A549 (cell line): Measurements from ENCODE around the gene MYNN. TPM values are rescaled to one million over a fixed set of nuclear protein-coding genes. Genes with fewer than 3 reads are reported as not detected.

Experiments used
- ATAC-seq, 2 experiments: fragments of 200-7000 bp in 1 of 2; fragments of >200 bp in 1 of 2; cut with Nextera tagmentation in 1 of 2; cut with Tn5 transposase in 1 of 2; 3 replicates each; pipeline versions ENCODE4 v1.8.0 to v1.9.1; 2018 to 2020; ENCODE audit warnings: mild to moderate bottlenecking in 1 of 2, moderate library complexity in 1 of 2
- CTCF ChIA-PET: fragments of 300-600 bp; sonication (Branson Sonifier 250); formaldehyde crosslinking; extraction: SDS; loops from one replicate; lab custom pipeline; 2021; ENCODE audit warnings: antibody characterized with exemption, inconsistent platforms; lab: Yijun Ruan, JAX
- POLR2A ChIA-PET: fragments of 350-600 bp; formaldehyde crosslinking; extraction: SDS; loops from one replicate; lab custom pipeline; 2021; ENCODE audit warnings: antibody characterized with exemption, inconsistent platforms; lab: Yijun Ruan, JAX
- DNase-seq, 2 experiments: peaks; one replicate each; pipeline versions ENCODE4 v3.0.0 to v3.0.0-alpha.2; 2011 to 2016; ENCODE audit warnings: low read depth in 1 of 2, low spot score in 1 of 2
- FAIRE-seq: peaks from 2 replicates; lab custom pipeline; 2011; peaks lifted over from hg19 to GRCh38; lab: Jason Lieb, UNC
- H3K27ac ChIP-seq, 2 experiments: fragments of >200 bp; sonication (Bioruptor Twin); formaldehyde crosslinking; 3 replicates each; pipeline ENCODE4 v1.5.1; 2016 to 2017
- H3K4me1 ChIP-seq: fragments of >200 bp; sonication (Bioruptor Twin); formaldehyde crosslinking; 3 replicates; pipeline ENCODE4 v1.6.1; 2016
- H3K4me2 ChIP-seq: fragments of >200 bp; sonication (Bioruptor Twin); formaldehyde crosslinking; 3 replicates; pipeline ENCODE4 v1.6.1; 2016
- H3K4me3 ChIP-seq: fragments of >200 bp; sonication (Bioruptor Twin); formaldehyde crosslinking; 3 replicates; pipeline ENCODE4 v1.5.1; 2016
- H3K9me3 ChIP-seq: fragments of >200 bp; sonication (Bioruptor Twin); formaldehyde crosslinking; 3 replicates; pipeline ENCODE4 v1.6.1; 2016
- ATOH8 ChIP-seq: fragments of 250-450 bp; sonication (Bioruptor Pico); IDR thresholded peaks from 2 replicates; pipeline ENCODE4 v1.5.0; 2020; ENCODE audit warnings: low read depth, mild to moderate bottlenecking, moderate library complexity
- CBX2 ChIP-seq: fragments of 200-600 bp; sonication (generic); IDR thresholded peaks from 2 replicates; pipeline ENCODE4 v1.6.1; 2016; ENCODE audit warnings: low read depth, mild to moderate bottlenecking, borderline replicate concordance
- CEBPB ChIP-seq, 2 experiments: fragments of >200 bp in 1 of 2; sonication (Bioruptor Twin) in 1 of 2; formaldehyde crosslinking in 1 of 2; IDR thresholded peaks; 2 replicates each; pipeline ENCODE4 v1.6.1; 2012 to 2016
- CHD2 ChIP-seq: fragments of 150-350 bp; IDR thresholded peaks from 2 replicates; pipeline ENCODE4 v1.6.1; 2014; ENCODE audit warnings: low read length; ENCODE audit not compliant: partially characterized antibody
- CHD4 ChIP-seq: fragments of 200-600 bp; sonication (generic); IDR thresholded peaks from 2 replicates; pipeline ENCODE4 v1.6.1; 2016; ENCODE audit warnings: antibody characterized with exemption, mild to moderate bottlenecking, borderline replicate concordance
- E2F6 ChIP-seq: IDR thresholded peaks from 2 replicates; pipeline ENCODE4 v1.6.1; 2012; ENCODE audit warnings: low read depth, borderline replicate concordance
- FOSL2 ChIP-seq, 2 experiments: fragments of 450-650 bp in 1 of 2; fragments of >200 bp in 1 of 2; sonication (Bioruptor Twin) in 1 of 2; formaldehyde crosslinking; IDR thresholded peaks; 2 replicates each; pipeline versions ENCODE4 v1.5.0 to v1.6.1; 2016 to 2020; ENCODE audit warnings: mild to moderate bottlenecking in 1 of 2, moderate library complexity in 1 of 2
- GATA3 ChIP-seq: IDR thresholded peaks from 2 replicates; pipeline ENCODE4 v1.6.1; 2012; ENCODE audit warnings: borderline replicate concordance
- HES2 ChIP-seq: fragments of >200 bp; sonication (Bioruptor Twin); formaldehyde crosslinking; IDR thresholded peaks from 2 replicates; pipeline ENCODE4 v1.6.1; 2016
- HEYL ChIP-seq: fragments of 250-450 bp; sonication (Bioruptor Pico); IDR thresholded peaks from 2 replicates; pipeline ENCODE4 v1.8.0; 2021; ENCODE audit warnings: mild to moderate bottlenecking, moderate library complexity
- HOXB5 ChIP-seq: fragments of 250-450 bp; sonication (Bioruptor Pico); IDR thresholded peaks from 2 replicates; pipeline ENCODE4 v1.5.0; 2020; ENCODE audit warnings: mild to moderate bottlenecking, moderate library complexity
- KDM5A ChIP-seq: fragments of 200-600 bp; sonication (generic); IDR thresholded peaks from 2 replicates; pipeline ENCODE4 v1.6.1; 2016; ENCODE audit warnings: antibody characterized with exemption, mild to moderate bottlenecking
- MAFK ChIP-seq: fragments of 450-650 bp; IDR thresholded peaks from 2 replicates; pipeline ENCODE4 v1.6.1; 2014; ENCODE audit not compliant: partially characterized antibody
- MAZ ChIP-seq: fragments of 150-350 bp; IDR thresholded peaks from 2 replicates; pipeline ENCODE4 v1.6.1; 2014; ENCODE audit warnings: antibody characterized with exemption, low read depth, low read length, borderline replicate concordance
- NPAS2 ChIP-seq: fragments of 250-450 bp; sonication (Bioruptor Pico); IDR thresholded peaks from 2 replicates; pipeline ENCODE4 v1.8.0; 2022; ENCODE audit warnings: mild to moderate bottlenecking, moderate library complexity, borderline replicate concordance
- NR3C1 ChIP-seq: fragments of >200 bp; sonication (Bioruptor Twin); formaldehyde crosslinking; IDR thresholded peaks from 3 replicates; pipeline ENCODE4 v1.6.1; 2017
- PBX3 ChIP-seq: IDR thresholded peaks from 2 replicates; pipeline ENCODE4 v1.6.1; 2012
- PHF8 ChIP-seq: fragments of 200-600 bp; sonication (generic); IDR thresholded peaks from 2 replicates; pipeline ENCODE4 v1.6.1; 2016; ENCODE audit warnings: low read depth, mild to moderate bottlenecking, antibody characterized with exemption, moderate library complexity, borderline replicate concordance
- POLR2A ChIP-seq: IDR thresholded peaks from 2 replicates; pipeline ENCODE4 v1.6.1; 2012; ENCODE audit warnings: mild to moderate bottlenecking, low read length
- RFX5 ChIP-seq: fragments of 450-650 bp; IDR thresholded peaks from 2 replicates; pipeline ENCODE4 v1.7.1; 2014; ENCODE audit warnings: antibody characterized with exemption, mild to moderate bottlenecking, moderate library complexity
- RNF2 ChIP-seq: fragments of 200-600 bp; sonication (generic); IDR thresholded peaks from 2 replicates; pipeline ENCODE4 v1.6.1; 2016; ENCODE audit warnings: low read depth, mild to moderate bottlenecking, antibody characterized with exemption, moderate library complexity, borderline replicate concordance
- TFCP2L1 ChIP-seq: fragments of 250-450 bp; sonication (Bioruptor Pico); IDR thresholded peaks from 2 replicates; pipeline ENCODE4 v1.5.0; 2021; ENCODE audit warnings: mild to moderate bottlenecking
- ZNF302 ChIP-seq: fragments of 250-450 bp; sonication (Bioruptor Pico); IDR thresholded peaks from 2 replicates; pipeline ENCODE4 v1.9.0; 2021; ENCODE audit warnings: inconsistent platforms, mild to moderate bottlenecking, moderate library complexity
- WGBS: methylation state at CpG from one replicate; pipeline ENCODE4 v1.1.6; 2017; ENCODE audit errors: missing lambda C conversion rate; 5-methylcytosine and 5-hydroxymethylcytosine counted together
- polyA plus RNA-seq, 4 experiments: library from polyadenylated mRNA; depleted of rRNA in 3 of 4; stranded (reverse); fragments of >200 nt; fragmentation: RNase III in 1 of 4; extraction: RNeasy Plus Mini Kit Qiagen cat#74134 plus additional on column Dnase treatment in 1 of 4; gene quantifications; 2 replicates in 3 of 4; 3 replicates in 1 of 4; pipeline ENCODE4 v1.2.3, GENCODE V29; 2011 to 2017

The MYNN gene
- polyA plus RNA-seq, 2 of the 4 experiments (the other 2 are of a cell fraction), result 12.0 to 31.6 TPM

- ChIA-PET POLR2A (no interaction called here), CTCF (no interaction called here)
- no peak for TF ChIP-seq HOXB5 (CRISPR knock-in tag)
- ATAC-seq, result no peak
- 97% methylated on average over 1 of the region's 1 CpG for WGBS
- Histone ChIP-seq H3K4me2 (no peak overlapping the region), H3K9me3 (no peaks in the 10 kb centered on the region), H3K27ac (no peak overlapping the region), H3K4me3 (no peak overlapping the region), H3K4me1 (no peaks in the 10 kb centered on the region)
- DNase-seq, result no peak
- no peak for FAIRE-seq
Observed at GRCh38 chr3:169787791-169788190, 14.6 kb downstream of the MYNN start.

- no peak overlapping the region for H3K4me2 ChIP-seq
- TF ChIP-seq CHD2 (no peak), PHF8 (no peak), PBX3 (no peak), HES2 (no peak), CHD4 (no peak), KDM5A (no peak), CBX2 (no peak), RFX5 (no peak), CEBPB (IDR thresholded peaks at IDR 0.05) (no peak)
- H3K4me1 ChIP-seq, result no peaks in the 10 kb centered on the region
- H3K9me3 ChIP-seq, result no peaks in the 10 kb centered on the region
- CTCF ChIA-PET, result interaction anchor here (1.3 to 1.4 kb wide), 2 partner anchors 10 to 27 kb away, joined by 3 to 4 read pairs; no protein-coding TSS in a partner anchor
- no peak overlapping the region for H3K27ac ChIP-seq
- no peak for DNase-seq
- no peak for FAIRE-seq
- no peak for ATAC-seq
- no peak overlapping the region for H3K4me3 ChIP-seq
- POLR2A ChIA-PET, result interaction anchor here (0.5 kb wide), 1 partner anchor 19 kb away, joined by 4 read pairs; no protein-coding TSS in a partner anchor
Observed at GRCh38 chr3:169790219-169790618, 17.0 kb downstream of the MYNN start.

GRCh38 chr3:169790687-169791429, 17.7 kb downstream of the MYNN start:
- POLR2A ChIA-PET, result interaction anchor here (0.5 kb wide), 1 partner anchor 18 kb away, joined by 4 read pairs; no protein-coding TSS in a partner anchor
- TF ChIP-seq HEYL (CRISPR knock-in tag), result no peak
- TF ChIP-seq MAFK, result peak; percentile 17
- TF ChIP-seq, all 56 proteins: peak for 1
- no peak overlapping the region for H3K27ac ChIP-seq
- H3K4me1 ChIP-seq, result no peaks in the 10 kb centered on the region
- no peak overlapping the region for H3K4me3 ChIP-seq
- CTCF ChIA-PET, result interaction anchor here (1.3 to 1.4 kb wide), 2 partner anchors 11 to 28 kb away, joined by 3 to 4 read pairs; no protein-coding TSS in a partner anchor
- FAIRE-seq, result no peak
- H3K4me2 ChIP-seq, result no peak overlapping the region
- WGBS, result 88% methylated on average over 4 of the region's 4 CpGs
- ATAC-seq, result no peak; a peak in 1 of 6 replicates
- no peak for DNase-seq
- no peaks in the 10 kb centered on the region for H3K9me3 ChIP-seq

GRCh38 chr3:169792359-169792758, 19.2 kb downstream of the MYNN start:
- DNase-seq, result no peak
- Histone ChIP-seq H3K4me2 (no peak overlapping the region), H3K4me1 (no peaks in the 10 kb centered on the region), H3K27ac (no peak overlapping the region), H3K4me3 (no peak overlapping the region), H3K9me3 (no peaks in the 10 kb centered on the region)
- ATAC-seq, result no peak; a peak in 1 of 6 replicates
- TF ChIP-seq NPAS2 (no peak), NR3C1 (no peak), FOSL2 (IDR thresholded peaks at IDR 0.05) (no peak), FOSL2 (CRISPR knock-in tag; IDR thresholded peaks at IDR 0.05) (no peak), PHF8 (no peak), ZNF302 (CRISPR knock-in tag) (no peak), E2F6 (no peak), ATOH8 (no peak), MAZ (no peak), POLR2A (no peak), TFCP2L1 (CRISPR knock-in tag) (no peak), RNF2 (no peak), HEYL (CRISPR knock-in tag) (no peak), GATA3 (no peak)
- WGBS, result 100% methylated on average over 1 of the region's 1 CpG
- CTCF ChIA-PET, result interaction anchor here (1.0 kb wide), 1 partner anchor 30 kb away, joined by 3 read pairs; no protein-coding TSS in a partner anchor
- POLR2A ChIA-PET, result interaction anchor here (0.5 kb wide), 1 partner anchor 14 kb away, joined by 4 read pairs; no protein-coding TSS in a partner anchor
- no peak for FAIRE-seq
